Neuronal stem cell (in vitro differentiated cells): ENCODE results near the gene KLF8.

Experiments used
- DNase-seq: peaks from one replicate; pipeline ENCODE4 v3.0.0-alpha.2; 2013; ENCODE audit warnings: low spot score
- H2AFZ ChIP-seq: one replicate; pipeline ENCODE4 v1.6.1; 2013; ENCODE audit warnings: mild to moderate bottlenecking, low read length, inconsistent platforms
- H2AK5ac ChIP-seq: 2 replicates; pipeline ENCODE4 v1.6.1; 2013; ENCODE audit warnings: low read depth, mild to moderate bottlenecking, inconsistent platforms, low read length, moderate library complexity, mixed read lengths
- H2BK120ac ChIP-seq: 2 replicates; pipeline ENCODE4 v1.6.1; 2013; ENCODE audit warnings: low read depth, mild to moderate bottlenecking, inconsistent platforms, low read length, moderate library complexity, mixed read lengths
- H2BK12ac ChIP-seq: one replicate; pipeline ENCODE4 v1.6.1; 2013; ENCODE audit warnings: low read length, inconsistent platforms
- H2BK15ac ChIP-seq: 2 replicates; pipeline ENCODE4 v1.6.1; 2013; ENCODE audit warnings: mild to moderate bottlenecking, low read length, inconsistent platforms, mixed read lengths
- H2BK5ac ChIP-seq: one replicate; pipeline ENCODE4 v1.6.1; 2013; ENCODE audit warnings: inconsistent platforms, mild to moderate bottlenecking, low read length, moderate library complexity
- H3K14ac ChIP-seq: one replicate; pipeline ENCODE4 v1.6.1; 2013; ENCODE audit warnings: low read length, inconsistent platforms
- H3K18ac ChIP-seq: 2 replicates; pipeline ENCODE4 v1.6.1; 2013; ENCODE audit warnings: low read length, inconsistent platforms
- H3K23ac ChIP-seq: 2 replicates; pipeline ENCODE4 v1.6.1; 2013; ENCODE audit warnings: low read depth, mild to moderate bottlenecking, mixed read lengths, low read length, inconsistent platforms; ENCODE audit not compliant: poor library complexity
- H3K27ac ChIP-seq: replicated peaks from 3 replicates; pipeline ENCODE4 v1.5.1; 2013; ENCODE audit warnings: low read length, inconsistent platforms
- H3K27me3 ChIP-seq, 3 experiments: 2 replicates each; pipeline ENCODE4 v1.6.1; 2013; ENCODE audit warnings: low read length in 3 of 3, mild to moderate bottlenecking in 2 of 3, inconsistent platforms in 1 of 3, low read depth in 1 of 3, mixed read lengths in 1 of 3, moderate library complexity in 1 of 3; ENCODE audit not compliant: control insufficient read depth in 3 of 3, insufficient read depth in 3 of 3
- H3K36me3 ChIP-seq, 2 donors: replicated peaks in 1 of 2; 2 replicates each; pipeline ENCODE4 v1.6.1; 2013; ENCODE audit warnings: low read length in 2 of 2; ENCODE audit not compliant: control insufficient read depth in 2 of 2, insufficient read depth in 2 of 2
- H3K4ac ChIP-seq: 2 replicates; pipeline ENCODE4 v1.6.1; 2013; ENCODE audit warnings: inconsistent platforms, mild to moderate bottlenecking, low read length, moderate library complexity
- H3K4me1 ChIP-seq, 2 donors: 1 replicate in 1 of 2; 2 replicates in 1 of 2; pipeline ENCODE4 v1.6.1; 2013; ENCODE audit warnings: low read length in 2 of 2, low read depth in 1 of 2; ENCODE audit not compliant: control insufficient read depth in 2 of 2, insufficient read depth in 1 of 2
- H3K4me2 ChIP-seq: one replicate; pipeline ENCODE4 v1.6.1; 2013; ENCODE audit warnings: mild to moderate bottlenecking, low read length, inconsistent platforms; ENCODE audit not compliant: insufficient read depth, poor library complexity, severe bottlenecking
- H3K4me3 ChIP-seq, 2 donors: 2 replicates each; pipeline ENCODE4 v1.5.1; 2013; ENCODE audit warnings: low read length in 2 of 2, mild to moderate bottlenecking in 2 of 2, inconsistent platforms in 1 of 2, moderate library complexity in 1 of 2
- H3K79me1 ChIP-seq: one replicate; pipeline ENCODE4 v1.6.1; 2013; ENCODE audit warnings: low read depth, mild to moderate bottlenecking, inconsistent platforms, low read length, moderate library complexity
- H3K9ac ChIP-seq: one replicate; pipeline ENCODE4 v1.6.1; 2013; ENCODE audit warnings: mild to moderate bottlenecking, low read depth, low read length, inconsistent platforms; ENCODE audit not compliant: poor library complexity
- H3K9me3 ChIP-seq, 2 donors: replicated peaks in 1 of 2; 2 replicates each; pipeline versions ENCODE3 to v1.6.1; 2013; ENCODE audit warnings: low read length in 2 of 2, mild to moderate bottlenecking in 2 of 2, inconsistent platforms in 1 of 2, low read depth in 1 of 2, mixed read lengths in 1 of 2, moderate library complexity in 1 of 2; ENCODE audit not compliant: control insufficient read depth in 2 of 2, insufficient read depth in 1 of 2
- H4K8ac ChIP-seq: one replicate; pipeline ENCODE4 v1.6.1; 2013; ENCODE audit warnings: low read depth, mild to moderate bottlenecking, inconsistent platforms, low read length, moderate library complexity
- H4K91ac ChIP-seq: one replicate; pipeline ENCODE4 v1.6.1; 2013; ENCODE audit warnings: low read length, low read depth, mild to moderate bottlenecking, inconsistent platforms; ENCODE audit not compliant: poor library complexity
- WGBS, 2 donors: extraction: QIAGEN DNeasy Blood & Tissue Kit; methylation state at CpG; one replicate each; pipeline ENCODE4 v1.1.7; 2013; ENCODE audit warnings: missing lambda C conversion rate in 2 of 2, mixed read lengths in 1 of 2; ENCODE audit not compliant: insufficient read length in 2 of 2, insufficient replicate concordance in 1 of 2; ENCODE audit errors: extremely low coverage in 2 of 2; 5-methylcytosine and 5-hydroxymethylcytosine counted together

The KLF8 gene

GRCh38 chrX:56228914-56229313 lies 3.2 kb upstream of the KLF8 start:
- no CpG with 5 or more reads among the region's 2 CpGs for WGBS, 2 donors
- no peak overlapping the region for H4K8ac ChIP-seq

GRCh38 chrX:56231537-56232090 lies 542 bp upstream of the KLF8 start:
- peak overlapping the region in 1 of 2 donors; percentile 69 for H3K4me3 ChIP-seq
- H3K4me2 ChIP-seq: peak overlapping the region; percentile 54

More at GRCh38 chrX:56228914-56229313, 3.2 kb upstream of the KLF8 start:
- Histone ChIP-seq H3K4me2 (no peak overlapping the region), H2BK15ac (no peak overlapping the region), H3K4ac (no peak overlapping the region), H2BK12ac (no peak overlapping the region), H3K23ac (no peak overlapping the region), H2AK5ac (no peak overlapping the region), H4K91ac (no peak overlapping the region), H2BK5ac (no peak overlapping the region), H3K79me1 (no peaks in the 10 kb centered on the region), H3K9ac (no peak overlapping the region), H2AFZ (no peak overlapping the region), H3K9me3 (no peaks in the 10 kb centered on the region), H2BK120ac (no peak overlapping the region), H3K4me3 (no peak overlapping the region), H3K27me3 (no peaks in the 10 kb centered on the region), H3K27ac (no peak overlapping the region), H3K36me3 (no peaks in the 10 kb centered on the region), H3K18ac (no peak overlapping the region), H3K14ac (no peak overlapping the region), H3K4me1 (no peaks in the 10 kb centered on the region)
- no peak for DNase-seq

GRCh38 chrX:56233100-56233499 lies 944 bp downstream of the KLF8 start:
- peak overlapping the region; percentile 57 for H3K4me2 ChIP-seq
- no peak overlapping the region for H2AFZ ChIP-seq
- no peak overlapping the region for H2BK12ac ChIP-seq
- no peak overlapping the region for H2AK5ac ChIP-seq
- no peak overlapping the region for H4K8ac ChIP-seq
- H4K91ac ChIP-seq: no peak overlapping the region
- no peaks in the 10 kb centered on the region for H3K79me1 ChIP-seq
- H2BK15ac ChIP-seq: no peak overlapping the region
- H2BK120ac ChIP-seq: no peak overlapping the region
- no peak overlapping the region for H3K4ac ChIP-seq
- no peak overlapping the region for H3K27ac ChIP-seq
- no peaks in the 10 kb centered on the region for H3K27me3 ChIP-seq
- no peak overlapping the region for H2BK5ac ChIP-seq
- no CpG with 5 or more reads among the region's 17 CpGs for WGBS, 2 donors
- no peaks in the 10 kb centered on the region for H3K4me1 ChIP-seq
- no peak overlapping the region for H3K14ac ChIP-seq
- no peak overlapping the region for H3K9ac ChIP-seq
- no peaks in the 10 kb centered on the region for H3K36me3 ChIP-seq
- DNase-seq: no peak
- no peak overlapping the region for H3K23ac ChIP-seq
- H3K9me3 ChIP-seq: no peaks in the 10 kb centered on the region
- peak overlapping the region in 1 of 2 donors; percentile 79 for H3K4me3 ChIP-seq
- H3K18ac ChIP-seq: no peak overlapping the region

More at GRCh38 chrX:56231537-56232090, 542 bp upstream of the KLF8 start:
- Histone ChIP-seq H3K23ac (no peak overlapping the region), H2BK120ac (no peak overlapping the region), H3K18ac (no peak overlapping the region), H2BK12ac (no peak overlapping the region), H2BK5ac (no peak overlapping the region), H3K79me1 (no peaks in the 10 kb centered on the region), H3K14ac (no peak overlapping the region), H2AK5ac (no peak overlapping the region), H2AFZ (no peak overlapping the region), H4K8ac (no peak overlapping the region), H3K27me3 (no peaks in the 10 kb centered on the region), H4K91ac (no peak overlapping the region), H3K4me1 (no peaks in the 10 kb centered on the region), H3K36me3 (no peaks in the 10 kb centered on the region), H3K9me3 (no peaks in the 10 kb centered on the region), H2BK15ac (no peak overlapping the region), H3K9ac (no peak overlapping the region), H3K4ac (no peak overlapping the region), H3K27ac (no peak overlapping the region)
- no CpG with 5 or more reads among the region's 10 CpGs for WGBS, 2 donors
- no peak for DNase-seq

- Histone ChIP-seq H2BK5ac (no peak overlapping the region), H3K4me1 (no peaks in the 10 kb centered on the region), H2AK5ac (no peak overlapping the region), H3K9ac (no peak overlapping the region), H2AFZ (no peak overlapping the region), H4K91ac (no peak overlapping the region), H4K8ac (no peak overlapping the region), H3K18ac (no peak overlapping the region), H3K27ac (no peak overlapping the region), H2BK12ac (no peak overlapping the region), H3K14ac (no peak overlapping the region), H3K79me1 (no peaks in the 10 kb centered on the region), H2BK120ac (no peak overlapping the region), H3K4ac (no peak overlapping the region), H3K4me3 (no peak overlapping the region), H3K27me3 (no peaks in the 10 kb centered on the region), H3K4me2 (peak overlapping the region; percentile 57), H3K23ac (no peak overlapping the region), H2BK15ac (no peak overlapping the region), H3K36me3 (no peaks in the 10 kb centered on the region), H3K9me3 (no peaks in the 10 kb centered on the region)
- WGBS, 2 donors: no CpG with 5 or more reads among the region's 8 CpGs
- DNase-seq: no peak
Observed at GRCh38 chrX:56233682-56234081, 1.5 kb downstream of the KLF8 start.
